ENCODE data around the gene AK4. TPM values are rescaled to one million over a fixed set of nuclear protein-coding genes. Genes with fewer than 3 reads are reported as not detected.

AK4 gene
- total and polyA plus RNA-seq, 2 of the 8 experiments (the other 6 are each of a cell fraction or from before 2014, with no cell fraction given): 64.5 to 175 TPM

GRCh38 chr1:65233782-65234181 is 85.8 kb downstream of the AK4 start (continued):
- TF ChIP-seq CHD7 (IDR thresholded peaks at IDR 0.05; ENCODE audit: insufficient replicate concordance, low read length) (no peak), TBP (IDR thresholded peaks at IDR 0.05; ENCODE audit: low read depth, low read length) (no peak), JUND (IDR thresholded peaks at IDR 0.05; ENCODE audit: low read length) (no peak), KDM4A (IDR thresholded peaks at IDR 0.05; ENCODE audit: low read depth, low read length, severe bottlenecking) (no peak), GTF2F1 (IDR thresholded peaks at IDR 0.05; ENCODE audit: borderline replicate concordance, low read depth, low read length) (no peak), SUZ12 (IDR thresholded peaks at IDR 0.05; ENCODE audit: low read length) (no peak), TAF1 (IDR thresholded peaks at IDR 0.05; ENCODE audit: low read depth, low read length) (no peak)

Measured in H1 (cell line).